Activated naive CD8-positive, alpha-beta T cell (primary cell): ENCODE results near the gene TRIM67.
"Not testable (repeated sequence)": the region's sequence is repeated elsewhere in the genome, so short reads cannot be mapped to it uniquely, and the experiment has no call there.

ENCODE experiments used
- H3K27ac Mint-ChIP-seq: one replicate; pipeline ENCODE4 v1.8.0; 2021; ENCODE audit warnings: mixed read lengths
- H3K27me3 Mint-ChIP-seq: one replicate; pipeline ENCODE4 v1.8.0; 2021; ENCODE audit warnings: mixed read lengths
- H3K36me3 Mint-ChIP-seq: one replicate; pipeline ENCODE4 v1.8.0; 2021; ENCODE audit warnings: mixed read lengths
- H3K4me1 Mint-ChIP-seq: one replicate; pipeline ENCODE4 v1.8.0; 2021; ENCODE audit warnings: low read depth, mixed read lengths
- H3K4me3 Mint-ChIP-seq: one replicate; pipeline ENCODE4 v1.8.0; 2021; ENCODE audit warnings: mild to moderate bottlenecking, mixed read lengths
- H3K9me3 Mint-ChIP-seq: one replicate; pipeline ENCODE4 v1.8.0; 2021; ENCODE audit warnings: low read depth, mixed read lengths

The TRIM67 gene

GRCh38 chr1:231196728-231197127, 34.9 kb downstream of the TRIM67 start:
- Mint-ChIP-seq H3K4me1 (peaks cover 4% of the 10 kb centered on the region), H3K36me3 (no peaks in the 10 kb centered on the region), H3K4me3 (no peak overlapping the region), H3K27me3 (peaks cover 2% of the 10 kb centered on the region), H3K27ac (no peak overlapping the region), H3K9me3 (no peaks in the 10 kb centered on the region)

GRCh38 chr1:231199868-231200267, 38.0 kb downstream of the TRIM67 start:
- Mint-ChIP-seq H3K36me3 (no peaks in the 10 kb centered on the region), H3K4me3 (no peak overlapping the region), H3K27ac (no peak overlapping the region), H3K27me3 (peaks cover 2% of the 10 kb centered on the region), H3K4me1 (peaks cover 10% of the 10 kb centered on the region), H3K9me3 (no peaks in the 10 kb centered on the region)

- H3K27ac Mint-ChIP-seq: no peak overlapping the region
These were observed 38.7 kb downstream of the TRIM67 start for GRCh38 chr1:231200388-231201031.

DNA sequence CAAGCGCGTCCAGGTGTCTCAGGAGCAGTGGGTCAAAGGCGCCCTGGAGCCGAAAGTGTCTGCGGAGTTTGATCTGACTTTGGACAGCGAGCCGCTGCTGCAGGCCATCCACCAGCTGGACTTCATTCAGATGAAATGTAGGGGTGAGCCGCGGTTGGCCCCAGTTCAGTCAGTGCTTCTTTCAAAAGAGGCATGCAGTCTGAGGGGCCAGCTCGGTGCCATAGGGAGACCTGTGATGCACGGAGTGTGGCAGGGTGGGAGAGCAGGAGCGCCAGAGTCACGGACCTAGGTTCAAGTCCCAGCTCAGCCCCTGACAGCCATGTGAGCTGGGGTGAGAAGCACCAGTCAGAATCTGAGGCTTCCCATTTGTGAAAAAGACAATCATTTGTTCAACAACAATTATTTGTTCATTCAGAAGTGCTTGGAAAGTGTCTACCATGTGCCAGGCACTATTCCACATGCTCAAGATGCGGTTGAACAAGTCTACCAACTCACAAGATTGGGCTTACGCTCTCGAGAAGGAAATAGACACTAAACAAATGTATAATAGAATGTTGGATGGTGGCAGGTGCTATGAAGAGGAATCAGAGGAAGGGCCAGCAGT, 39.6 kb downstream of the TRIM67 start:
- Mint-ChIP-seq H3K4me3 (no peak overlapping the region), H3K9me3 (no peaks in the 10 kb centered on the region), H3K36me3 (no peaks in the 10 kb centered on the region), H3K4me1 (peaks cover 10% of the 10 kb centered on the region), H3K27ac (no peak overlapping the region), H3K27me3 (peaks cover 2% of the 10 kb centered on the region)

More at GRCh38 chr1:231200388-231201031, 38.7 kb downstream of the TRIM67 start:
- Mint-ChIP-seq H3K36me3 (no peaks in the 10 kb centered on the region), H3K9me3 (no peaks in the 10 kb centered on the region), H3K4me1 (peaks cover 10% of the 10 kb centered on the region), H3K27me3 (peaks cover 2% of the 10 kb centered on the region), H3K4me3 (no peak overlapping the region)

- Mint-ChIP-seq H3K36me3 (no peaks in the 10 kb centered on the region), H3K4me1 (peaks cover 10% of the 10 kb centered on the region), H3K27ac (no peak overlapping the region), H3K9me3 (no peaks in the 10 kb centered on the region), H3K27me3 (peaks cover 2% of the 10 kb centered on the region), H3K4me3 (no peak overlapping the region)
These were observed 40.2 kb downstream of the TRIM67 start for GRCh38 chr1:231201979-231202633.

DNA sequence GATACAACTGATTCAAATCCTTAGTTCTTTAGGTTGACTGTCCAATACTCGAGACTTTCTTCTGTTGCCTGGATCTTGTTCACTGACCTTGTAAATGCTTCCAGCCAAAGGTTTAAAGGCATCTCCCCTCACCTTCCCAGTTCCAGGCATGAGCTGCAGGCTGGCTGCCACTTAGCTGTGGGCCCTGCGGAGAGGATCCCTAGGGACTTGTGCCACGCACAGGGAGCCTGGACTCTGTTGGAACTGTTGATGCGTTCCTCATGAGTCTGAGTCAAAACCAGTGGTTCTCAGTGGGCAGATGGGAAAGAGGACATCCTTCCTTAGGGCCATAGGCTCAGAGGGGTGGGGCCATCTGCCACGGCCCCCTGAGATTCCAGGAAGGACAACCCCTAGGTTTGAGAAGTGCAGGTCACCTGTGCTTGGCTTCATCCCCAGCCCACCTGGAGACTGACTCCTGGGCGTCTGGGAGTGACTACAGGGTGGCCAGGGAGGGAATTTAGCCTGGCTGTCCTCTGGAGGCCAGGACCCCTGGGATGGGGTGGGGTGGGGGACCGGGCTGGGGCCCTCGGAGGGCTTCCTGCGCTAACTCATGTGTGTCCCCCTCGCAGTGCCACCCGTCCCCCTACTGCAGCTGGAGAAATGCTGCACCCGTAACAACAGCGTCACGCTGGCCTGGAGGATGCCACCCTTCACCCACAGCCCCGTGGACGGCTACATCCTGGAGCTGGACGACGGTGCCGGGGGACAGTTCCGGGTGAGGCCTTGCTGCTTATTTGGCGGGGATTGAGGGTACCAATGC, 41.6 kb downstream of the TRIM67 start:
- Mint-ChIP-seq H3K27me3 (peaks cover 2% of the 10 kb centered on the region), H3K4me1 (peaks cover 10% of the 10 kb centered on the region), H3K27ac (no peak overlapping the region), H3K4me3 (no peak overlapping the region), H3K36me3 (no peaks in the 10 kb centered on the region), H3K9me3 (no peaks in the 10 kb centered on the region)

GRCh38 chr1:231206856-231207255, 45.0 kb downstream of the TRIM67 start:
- H3K36me3 Mint-ChIP-seq: no peaks in the 10 kb centered on the region
- peaks cover 13% of the 10 kb centered on the region for H3K4me1 Mint-ChIP-seq
- H3K4me3 Mint-ChIP-seq: no peak overlapping the region
- H3K27ac Mint-ChIP-seq: no peak overlapping the region
- H3K9me3 Mint-ChIP-seq: no peaks in the 10 kb centered on the region
- H3K27me3 Mint-ChIP-seq: no peaks in the 10 kb centered on the region

DNA sequence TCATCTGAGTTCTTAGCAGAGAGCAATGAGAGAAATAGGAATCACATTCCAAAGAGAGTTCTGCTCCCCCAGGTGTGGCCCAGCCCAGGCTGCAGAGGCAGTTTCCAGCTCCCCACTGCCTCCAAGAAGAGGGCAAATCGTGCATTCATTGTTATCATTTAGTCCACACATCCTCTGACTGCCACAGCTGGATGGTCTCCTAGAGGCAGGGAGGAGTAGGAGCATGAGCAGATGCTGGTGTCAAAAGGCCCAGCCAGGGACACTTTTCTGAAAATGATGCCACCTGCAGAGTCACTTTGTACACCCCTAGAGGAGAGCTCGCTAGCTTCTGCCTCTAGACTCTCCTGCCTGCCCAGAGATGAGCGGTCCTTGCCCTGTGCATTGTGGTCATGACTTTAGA, 45.6 kb downstream of the TRIM67 start:
- Mint-ChIP-seq H3K36me3 (no peaks in the 10 kb centered on the region), H3K9me3 (no peaks in the 10 kb centered on the region), H3K4me1 (peaks cover 9% of the 10 kb centered on the region), H3K27ac (no peak overlapping the region), H3K27me3 (no peaks in the 10 kb centered on the region), H3K4me3 (no peak overlapping the region)

GRCh38 chr1:231208980-231209379, 47.1 kb downstream of the TRIM67 start:
- Mint-ChIP-seq H3K27me3 (no peaks in the 10 kb centered on the region), H3K4me3 (no peak overlapping the region), H3K9me3 (no peaks in the 10 kb centered on the region), H3K4me1 (peaks cover 9% of the 10 kb centered on the region), H3K27ac (no peak overlapping the region), H3K36me3 (no peaks in the 10 kb centered on the region)

- Mint-ChIP-seq H3K4me1 (peaks cover 12% of the 10 kb centered on the region), H3K9me3 (no peaks in the 10 kb centered on the region), H3K36me3 (no peaks in the 10 kb centered on the region), H3K27me3 (no peaks in the 10 kb centered on the region), H3K4me3 (no peak overlapping the region), H3K27ac (no peak overlapping the region)
These were observed 47.7 kb downstream of the TRIM67 start for GRCh38 chr1:231209531-231209930.

DNA sequence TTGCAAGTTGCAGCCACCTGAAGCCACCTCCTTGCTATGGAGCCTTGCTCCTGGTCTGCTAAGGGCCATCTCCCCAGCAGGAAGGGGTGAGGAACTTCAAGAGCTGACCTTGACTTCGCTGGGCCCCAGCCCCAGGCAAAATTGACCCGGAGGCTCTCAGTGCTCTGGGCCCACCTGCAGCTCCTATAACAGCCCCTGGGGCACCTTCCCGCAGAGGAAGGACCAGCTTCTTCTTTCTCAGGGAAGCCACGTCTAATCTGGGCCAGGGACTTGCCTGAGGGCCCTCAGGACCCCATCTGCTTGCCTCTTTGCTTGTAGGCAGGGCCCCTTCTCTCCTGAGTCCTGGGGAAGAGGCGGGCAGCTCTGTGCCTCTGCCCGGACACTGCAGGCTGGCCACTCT, 48.3 kb downstream of the TRIM67 start:
- Mint-ChIP-seq H3K27ac (no peak overlapping the region), H3K4me1 (peaks cover 17% of the 10 kb centered on the region), H3K4me3 (no peak overlapping the region), H3K36me3 (no peaks in the 10 kb centered on the region), H3K27me3 (no peaks in the 10 kb centered on the region), H3K9me3 (no peaks in the 10 kb centered on the region)

GRCh38 chr1:231211005-231211857, 49.4 kb downstream of the TRIM67 start:
- peak overlapping the region; percentile 84 for H3K4me3 Mint-ChIP-seq
- no peaks in the 10 kb centered on the region for H3K9me3 Mint-ChIP-seq
- peaks cover 27% of the 10 kb centered on the region for H3K4me1 Mint-ChIP-seq
- H3K27me3 Mint-ChIP-seq: no peaks in the 10 kb centered on the region
- no peak overlapping the region for H3K27ac Mint-ChIP-seq
- H3K36me3 Mint-ChIP-seq: no peaks in the 10 kb centered on the region

DNA sequence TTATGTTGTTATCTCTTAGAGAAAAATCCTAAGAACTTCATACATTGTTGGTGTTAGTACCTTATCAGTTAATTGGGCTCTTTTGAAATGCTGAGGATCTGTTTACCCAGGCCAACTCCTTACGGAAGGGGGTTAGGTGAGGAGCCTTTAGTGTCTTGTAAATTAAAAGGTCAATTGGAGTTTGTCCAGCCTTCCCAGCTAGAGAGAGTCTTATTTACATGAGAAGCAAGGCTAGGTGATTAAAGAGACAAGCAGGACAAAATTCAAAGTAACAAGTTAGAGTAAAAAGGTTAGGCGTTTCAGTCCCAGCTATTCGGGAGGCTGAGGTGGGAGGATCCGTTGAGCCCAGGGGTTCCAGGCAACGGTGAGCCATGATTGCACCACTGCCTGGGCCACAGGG, 50.4 kb downstream of the TRIM67 start:
- not testable (repeated sequence) for H3K27me3 Mint-ChIP-seq, H3K36me3 Mint-ChIP-seq, H3K27ac Mint-ChIP-seq, H3K4me3 Mint-ChIP-seq, H3K9me3 Mint-ChIP-seq
- H3K4me1 Mint-ChIP-seq: peaks cover 29% of the 10 kb centered on the region

DNA sequence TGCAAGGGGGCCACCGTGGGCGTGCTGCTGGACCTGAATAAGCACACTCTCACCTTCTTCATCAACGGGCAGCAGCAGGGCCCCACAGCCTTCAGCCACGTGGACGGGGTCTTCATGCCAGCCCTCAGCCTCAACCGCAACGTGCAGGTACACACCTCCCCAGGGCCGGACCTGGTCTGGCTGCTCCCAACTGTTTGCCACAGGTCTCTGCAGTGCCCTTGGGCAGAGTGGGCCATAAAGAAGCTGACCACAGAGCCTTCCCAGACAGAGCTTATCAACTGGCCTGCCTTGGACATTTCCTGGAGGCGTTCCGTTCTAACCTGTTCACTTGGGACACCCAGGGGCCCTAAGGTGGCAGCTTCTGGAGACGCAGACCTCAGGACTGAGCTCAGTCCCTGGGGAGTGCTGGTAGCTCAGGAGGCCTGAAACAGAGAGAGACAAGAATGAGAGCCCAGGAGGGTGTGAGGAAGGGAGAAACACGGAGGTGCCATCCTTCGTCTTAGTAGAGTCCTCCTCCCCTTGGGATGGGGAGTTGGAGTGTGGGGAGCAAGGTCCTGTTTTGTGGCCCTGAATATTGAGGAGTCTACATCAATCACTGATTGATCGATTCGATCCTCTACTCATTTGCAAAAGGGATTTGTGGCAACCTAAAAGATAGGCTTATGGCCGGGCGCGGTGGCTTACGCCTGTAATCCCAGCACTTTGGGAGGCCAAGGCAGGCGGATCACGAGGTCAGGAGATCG, 52.1 kb downstream of the TRIM67 start:
- peaks cover 29% of the 10 kb centered on the region for H3K4me1 Mint-ChIP-seq
- H3K4me3 Mint-ChIP-seq: no peak overlapping the region

More for the DNA sequence above, 52.1 kb downstream of the TRIM67 start:
- Mint-ChIP-seq H3K36me3 (no peaks in the 10 kb centered on the region), H3K27me3 (no peaks in the 10 kb centered on the region), H3K27ac (no peak overlapping the region), H3K9me3 (no peaks in the 10 kb centered on the region)
